ENCODE measurements around the gene STK40. TPM values are rescaled to one million over a fixed set of nuclear protein-coding genes. Genes with fewer than 3 reads are reported as not detected.
A peak's percentile ranks its signal among the peaks of the same experiment; 100 is the strongest.

Gene STK40
- total RNA-seq, 1 donor from 2014 or later: 17.6 TPM

GRCh38 chr1:36306210-36306901 is 79.4 kb downstream of the STK40 start, which contains the start of gene SH3D21:
Gene SH3D21 (plus strand): TSS chr1:36306368. CDS start chr1:36306421, 53 bp downstream.
- TF ChIP-seq, protein P1, sequence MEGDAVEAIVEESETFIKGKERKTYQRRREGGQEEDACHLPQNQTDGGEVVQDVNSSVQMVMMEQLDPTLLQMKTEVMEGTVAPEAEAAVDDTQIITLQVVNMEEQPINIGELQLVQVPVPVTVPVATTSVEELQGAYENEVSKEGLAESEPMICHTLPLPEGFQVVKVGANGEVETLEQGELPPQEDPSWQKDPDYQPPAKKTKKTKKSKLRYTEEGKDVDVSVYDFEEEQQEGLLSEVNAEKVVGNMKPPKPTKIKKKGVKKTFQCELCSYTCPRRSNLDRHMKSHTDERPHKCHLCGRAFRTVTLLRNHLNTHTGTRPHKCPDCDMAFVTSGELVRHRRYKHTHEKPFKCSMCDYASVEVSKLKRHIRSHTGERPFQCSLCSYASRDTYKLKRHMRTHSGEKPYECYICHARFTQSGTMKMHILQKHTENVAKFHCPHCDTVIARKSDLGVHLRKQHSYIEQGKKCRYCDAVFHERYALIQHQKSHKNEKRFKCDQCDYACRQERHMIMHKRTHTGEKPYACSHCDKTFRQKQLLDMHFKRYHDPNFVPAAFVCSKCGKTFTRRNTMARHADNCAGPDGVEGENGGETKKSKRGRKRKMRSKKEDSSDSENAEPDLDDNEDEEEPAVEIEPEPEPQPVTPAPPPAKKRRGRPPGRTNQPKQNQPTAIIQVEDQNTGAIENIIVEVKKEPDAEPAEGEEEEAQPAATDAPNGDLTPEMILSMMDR (conservative IDR thresholded peaks at IDR 0.05; ENCODE audit: low read depth, low read length): peak; percentile 28
- H3K4me3 ChIP-seq (ENCODE audit: low read depth, low read length): peak within 1 kb of the TSS; percentile 61
- DNase-seq (ENCODE audit: low read depth): no peak

- peak overlapping the region; percentile 61 for H3K4me3 ChIP-seq (ENCODE audit: low read depth, low read length)
- no peak for DNase-seq (ENCODE audit: low read depth)
- TF ChIP-seq, protein P1 (conservative IDR thresholded peaks at IDR 0.05; ENCODE audit: low read depth, low read length): no peak
These were observed 79.9 kb downstream of the STK40 start for GRCh38 chr1:36305915-36306209.

DNA sequence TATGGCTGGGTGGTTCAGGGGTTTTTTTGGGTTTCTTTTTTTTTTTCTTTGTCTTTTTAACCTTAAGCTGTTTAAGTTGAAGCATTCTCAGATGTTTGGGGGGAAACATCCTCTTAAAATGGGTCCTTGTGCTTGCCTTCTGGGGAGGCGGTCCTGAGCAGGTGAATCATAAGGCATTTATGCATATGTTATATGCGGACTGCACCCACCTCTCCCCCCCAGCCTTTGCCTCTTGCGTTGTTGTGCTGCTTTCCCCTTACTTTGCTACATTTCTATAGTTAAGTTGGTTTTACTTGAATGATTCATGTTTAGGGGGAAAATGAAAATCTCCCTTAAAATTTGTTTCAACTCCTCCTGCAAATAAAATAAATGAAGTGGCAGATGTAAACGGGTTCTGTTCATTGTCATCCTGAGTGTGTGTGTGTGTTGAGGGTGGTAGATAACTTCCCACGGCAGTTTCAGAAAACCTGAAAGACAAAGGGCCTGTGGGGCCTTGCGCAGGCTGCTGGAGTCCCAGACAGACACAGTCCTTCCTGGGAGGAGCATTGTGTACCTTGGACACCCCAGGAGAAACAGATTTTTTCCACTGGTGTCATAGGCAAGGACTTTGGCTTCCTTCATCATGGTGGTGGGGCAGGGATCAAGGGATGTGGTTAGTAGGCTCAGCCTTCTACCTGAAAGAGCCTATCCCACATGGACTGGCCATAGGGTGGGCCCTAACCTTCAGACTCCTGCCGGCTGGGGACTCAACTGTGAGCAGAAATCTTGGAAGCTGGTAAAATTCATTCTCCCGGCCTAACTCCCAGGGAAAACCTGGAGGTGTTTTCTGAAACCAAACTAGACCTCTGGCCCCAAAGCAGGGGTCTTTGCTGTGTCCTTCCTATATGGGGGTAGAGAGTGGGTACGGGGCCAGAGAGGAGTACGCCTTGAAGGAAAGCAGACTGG is 80.5 kb downstream of the STK40 start:
- DNase-seq (ENCODE audit: low read depth): no peak
- TF ChIP-seq, protein P1 (conservative IDR thresholded peaks at IDR 0.05; ENCODE audit: low read depth, low read length): no peak
- H3K4me3 ChIP-seq (ENCODE audit: low read depth, low read length): no peak overlapping the region

DNA sequence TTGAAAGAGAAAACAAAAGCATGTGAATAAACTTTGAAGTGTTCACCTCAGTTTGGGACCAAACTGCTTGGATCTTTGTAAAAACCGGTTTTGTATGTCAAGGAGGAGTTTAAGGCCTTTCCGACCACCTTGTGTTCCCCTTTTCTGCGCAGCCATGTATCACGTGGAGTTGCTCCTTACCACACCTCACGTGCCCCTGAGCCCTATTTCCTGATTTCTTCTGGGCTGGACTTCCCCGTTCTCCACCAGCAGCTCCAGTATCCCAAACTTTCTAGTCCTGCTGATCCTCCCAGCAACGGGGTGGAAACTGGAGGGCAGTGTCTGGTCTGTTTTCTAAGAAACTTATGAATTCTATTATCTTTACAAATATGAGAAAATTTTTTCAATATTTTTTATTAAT is 81.2 kb downstream of the STK40 start:
- TF ChIP-seq, protein P1 (conservative IDR thresholded peaks at IDR 0.05; ENCODE audit: low read depth, low read length): no peak
- H3K4me3 ChIP-seq (ENCODE audit: low read depth, low read length): no peak overlapping the region
- no peak for DNase-seq (ENCODE audit: low read depth)

DNA sequence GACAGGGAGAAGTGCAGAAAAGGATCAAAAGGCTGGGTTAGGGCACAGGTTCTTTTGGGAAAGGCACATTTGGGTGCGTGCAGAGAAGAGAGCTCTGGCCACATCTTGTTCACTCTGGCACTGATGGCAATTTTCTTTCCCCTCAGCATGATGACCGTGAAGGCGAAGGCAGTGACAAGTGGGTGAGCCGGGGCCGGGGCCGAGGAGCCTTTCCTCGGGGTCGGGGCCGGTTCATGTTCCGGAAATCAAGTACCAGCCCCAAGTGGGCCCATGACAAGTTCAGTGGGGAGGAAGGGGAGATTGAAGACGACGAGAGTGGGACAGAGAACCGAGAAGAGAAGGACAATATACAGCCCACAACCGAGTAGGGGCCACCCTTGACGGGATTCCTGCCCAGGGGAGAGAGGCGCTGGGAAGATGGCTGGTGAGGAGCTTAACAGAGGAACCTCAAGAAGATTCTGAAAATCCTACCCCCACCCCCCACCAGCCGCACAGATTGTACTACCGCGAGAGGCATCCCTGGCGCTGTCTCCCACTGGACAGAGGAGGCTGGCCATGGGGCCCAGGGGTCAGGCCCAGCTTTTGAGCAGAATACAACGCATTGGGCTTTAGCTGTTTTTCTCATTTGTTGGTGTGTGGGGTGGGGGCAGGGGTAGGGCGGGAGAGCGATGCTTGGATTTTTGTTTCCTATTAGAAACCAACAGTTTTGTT is 81.9 kb downstream of the STK40 start:
- no peak overlapping the region for H3K4me3 ChIP-seq (ENCODE audit: low read depth, low read length)
- TF ChIP-seq, protein P1 (conservative IDR thresholded peaks at IDR 0.05; ENCODE audit: low read depth, low read length): no peak
- no peak for DNase-seq (ENCODE audit: low read depth)

DNA sequence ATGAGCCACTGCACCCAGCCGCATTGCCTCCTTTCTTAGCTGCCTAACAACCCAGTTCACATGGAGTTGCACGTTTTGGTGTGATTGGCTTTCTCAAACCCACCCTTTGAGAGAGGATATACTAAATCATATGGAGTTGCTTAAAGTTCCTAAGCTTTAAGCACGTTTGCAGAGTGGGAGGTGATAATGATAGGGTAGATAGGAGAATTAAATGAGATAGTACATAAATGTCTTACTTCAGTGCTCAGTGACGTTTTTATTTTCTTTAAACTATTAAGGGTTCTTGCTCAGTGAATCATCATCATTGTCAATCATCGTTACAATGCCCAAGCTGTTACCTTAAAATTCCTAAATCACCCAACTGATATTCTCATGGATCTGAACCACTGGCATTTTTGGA is 82.5 kb downstream of the STK40 start:
- TF ChIP-seq, protein P1 (conservative IDR thresholded peaks at IDR 0.05; ENCODE audit: low read depth, low read length): no peak
- no peak overlapping the region for H3K4me3 ChIP-seq (ENCODE audit: low read depth, low read length)
- DNase-seq (ENCODE audit: low read depth): no peak

All from epithelial cell of proximal tubule (primary cell).